Stimulated activated naive B cell treated with anti-CD40 and anti-IgM and Interleukin-4, amounts not matched to agents 10 μg/mL and 1 μg/mL and 100 μg/mL, for 72 hours (primary cell): Measurements from ENCODE around the gene IFIT1B.

Source experiments
- ATAC-seq, 2 donors: fragments of 150-1000 bp; cut with Tn5 transposase; replicated peaks; 2 replicates each; pipeline ENCODE4 v1.10.0; 2021; ENCODE audit warnings: moderate library complexity in 1 of 2
- DNase-seq: peaks from one replicate; pipeline ENCODE4 v3.0.0; 2021
- H3K27ac Mint-ChIP-seq: one replicate; pipeline ENCODE4 v1.8.0; 2022; ENCODE audit warnings: mild to moderate bottlenecking, mixed read lengths
- H3K27me3 Mint-ChIP-seq, 2 donors: one replicate each; pipeline ENCODE4 v1.8.0; 2022; ENCODE audit warnings: mixed read lengths in 2 of 2
- H3K36me3 Mint-ChIP-seq, 2 donors: one replicate each; pipeline ENCODE4 v1.8.0; 2022; ENCODE audit warnings: mixed read lengths in 2 of 2, mild to moderate bottlenecking in 1 of 2
- H3K4me1 Mint-ChIP-seq, 2 donors: one replicate each; pipeline ENCODE4 v1.8.0; 2022; ENCODE audit warnings: mixed read lengths in 2 of 2, mild to moderate bottlenecking in 1 of 2
- H3K4me3 Mint-ChIP-seq, 2 donors: one replicate each; pipeline ENCODE4 v1.8.0; 2022; ENCODE audit warnings: mild to moderate bottlenecking in 2 of 2, mixed read lengths in 2 of 2, moderate library complexity in 1 of 2
- H3K9me3 Mint-ChIP-seq, 2 donors: one replicate each; pipeline ENCODE4 v1.8.0; 2022; ENCODE audit warnings: mixed read lengths in 2 of 2, mild to moderate bottlenecking in 1 of 2

The IFIT1B gene

DNA sequence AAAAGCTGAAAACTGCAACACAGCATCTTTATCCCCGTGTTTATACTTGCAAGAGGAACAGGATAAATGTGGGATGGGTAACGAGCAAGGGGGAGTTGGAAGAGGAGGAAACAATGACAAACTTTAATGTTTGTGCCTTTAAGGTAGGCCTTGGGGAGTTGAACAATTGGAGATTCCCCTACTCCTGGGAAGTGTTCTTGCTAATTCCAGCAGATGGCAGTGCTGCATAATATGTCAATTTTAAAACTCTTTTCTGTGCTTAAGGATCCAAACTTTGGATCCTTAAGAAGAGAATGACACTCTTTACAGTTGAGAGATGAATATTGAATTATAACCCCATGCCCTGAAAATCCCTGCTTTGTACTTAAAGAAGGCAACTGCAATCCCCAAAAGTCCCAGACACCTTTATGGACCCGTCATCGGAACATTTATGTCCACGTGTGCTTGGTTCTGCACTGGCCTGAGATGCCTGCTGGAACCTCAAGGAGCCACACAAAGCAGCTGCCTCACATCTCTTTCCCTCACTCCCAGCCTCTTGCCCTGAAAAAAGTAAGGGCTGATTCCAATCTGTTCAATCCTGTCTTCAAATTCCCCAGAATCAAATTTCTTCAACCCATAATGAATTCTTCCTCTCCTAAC, 48.5 kb downstream of the IFIT1B start:
- ATAC-seq (peak; percentile 68 to 73), DNase-seq (no peak)
- H3K4me3 Mint-ChIP-seq, result no peak overlapping the region
- H3K36me3 Mint-ChIP-seq, result peaks cover 0 to 7% of the 10 kb centered on the region in 2 donors
- no peaks in the 10 kb centered on the region for H3K27me3 Mint-ChIP-seq
- no peaks in the 10 kb centered on the region for H3K9me3 Mint-ChIP-seq
- H3K27ac Mint-ChIP-seq, result no peak overlapping the region
- peaks cover 9 to 12% of the 10 kb centered on the region in 2 donors for H3K4me1 Mint-ChIP-seq

DNA sequence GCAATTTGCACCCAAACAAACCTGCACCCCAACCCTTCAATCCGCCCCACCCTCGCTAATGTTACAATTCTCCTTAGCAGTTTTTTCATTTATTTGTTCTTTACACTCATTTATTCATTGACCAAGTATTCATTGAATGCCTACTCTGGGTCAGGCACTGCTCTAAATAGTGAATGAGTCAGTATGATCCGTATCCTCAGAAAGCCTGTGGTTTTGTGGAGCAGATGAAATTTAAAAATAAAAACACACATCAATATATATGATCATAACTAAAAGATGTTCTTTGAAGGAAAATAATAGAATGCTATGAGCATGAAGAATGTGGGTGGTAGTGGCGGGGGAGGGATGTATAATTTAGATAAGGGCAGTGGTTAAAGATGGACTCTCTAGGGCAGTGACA, 49.8 kb downstream of the IFIT1B start:
- Mint-ChIP-seq H3K4me3 (no peak overlapping the region), H3K36me3 (no peaks in the 10 kb centered on the region)
- DNase-seq, result no peak

DNA sequence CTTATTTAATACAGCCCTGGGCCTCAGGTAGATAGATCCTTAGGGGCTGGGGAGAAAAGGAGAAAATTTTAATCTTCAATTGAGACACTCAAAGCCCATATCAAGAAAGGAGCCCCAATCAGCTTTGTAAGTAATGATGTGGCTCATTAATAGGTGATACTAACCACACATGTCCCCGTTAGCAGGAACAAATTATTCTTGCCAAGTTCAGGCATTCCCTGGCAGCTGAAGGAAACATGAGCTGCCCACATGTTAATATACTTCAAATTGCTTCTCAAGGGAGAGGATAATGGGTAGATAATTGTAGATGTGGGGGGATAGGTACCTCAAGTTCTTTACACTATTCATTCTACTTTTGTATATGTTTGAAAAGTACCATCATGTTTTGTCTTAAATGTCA, 51.0 kb downstream of the IFIT1B start:
- no peak for DNase-seq
- H3K9me3 Mint-ChIP-seq, result no peaks in the 10 kb centered on the region
- H3K4me1 Mint-ChIP-seq, result peaks cover 0 to 5% of the 10 kb centered on the region in 2 donors
- H3K27ac Mint-ChIP-seq, result no peak overlapping the region
- ATAC-seq, result no peak
- H3K27me3 Mint-ChIP-seq, result peaks cover 0 to 5% of the 10 kb centered on the region in 2 donors
- H3K36me3 Mint-ChIP-seq, result no peaks in the 10 kb centered on the region
- no peak overlapping the region for H3K4me3 Mint-ChIP-seq

More for the DNA sequence above, 49.8 kb downstream of the IFIT1B start:
- no peaks in the 10 kb centered on the region for H3K9me3 Mint-ChIP-seq
- H3K4me1 Mint-ChIP-seq, result peaks cover 7 to 12% of the 10 kb centered on the region in 2 donors
- no peak for ATAC-seq
- no peak overlapping the region for H3K27ac Mint-ChIP-seq
- H3K27me3 Mint-ChIP-seq, result no peaks in the 10 kb centered on the region

DNA sequence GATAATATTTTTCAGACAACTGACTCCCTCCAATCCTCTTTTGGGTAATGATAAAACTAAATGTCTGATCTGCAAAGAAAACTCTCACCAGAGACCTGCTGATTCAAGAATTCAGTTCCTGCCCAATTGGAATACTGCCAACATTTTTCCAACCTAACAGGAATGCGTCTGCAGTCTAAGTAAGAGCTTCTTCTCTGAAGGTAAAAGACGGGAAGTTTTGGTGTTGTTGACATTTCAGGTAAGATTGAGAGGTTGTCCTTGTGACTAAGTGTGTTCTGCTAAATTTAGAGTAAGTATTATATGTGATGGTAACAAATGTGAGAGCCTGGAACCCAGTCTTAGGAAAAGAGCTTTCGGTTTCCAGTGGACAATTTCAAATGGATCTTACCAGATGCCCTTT, 54.1 kb downstream of the IFIT1B start:
- peaks cover 0 to 1% of the 10 kb centered on the region in 2 donors for H3K36me3 Mint-ChIP-seq
- DNase-seq (no peak), ATAC-seq (no peak)
- no peak overlapping the region for H3K27ac Mint-ChIP-seq
- no peak overlapping the region for H3K4me3 Mint-ChIP-seq
- H3K27me3 Mint-ChIP-seq, result peaks cover 8 to 19% of the 10 kb centered on the region in 2 donors
- H3K9me3 Mint-ChIP-seq, result no peaks in the 10 kb centered on the region
- H3K4me1 Mint-ChIP-seq, result peaks cover 0 to 5% of the 10 kb centered on the region in 2 donors
